Sciatic nerve (tissue), 2 donors: ENCODE data around the gene STH. TPM values are rescaled to one million over a fixed set of nuclear protein-coding genes. Genes with fewer than 3 reads are reported as not detected.
"Not testable (repeated sequence)": the region's sequence is repeated elsewhere in the genome, so short reads cannot be mapped to it uniquely, and the experiment has no call there.

ENCODE experiments used
- ATAC-seq: fragments of 200-7000 bp; cut with Tn5 transposase; one replicate; pipeline ENCODE4 v1.9.1; 2020; ENCODE audit warnings: mild to moderate bottlenecking, moderate library complexity
- DNase-seq: peaks from one replicate; pipeline ENCODE4 v3.0.0-alpha.2; 2020; ENCODE audit warnings: low spot score
- intact Hi-C: fragments of 100-400 bp; cut with DNase I; formaldehyde crosslinking; loops from one replicate; pipeline ENCODE4 v1.14.2; 2022
- total RNA-seq: library from RNA; stranded (reverse); fragmentation: NEBNext Ultra II Directional; extraction: Animal tissue kit (Norgen Biotek cat#: 25700); gene quantifications from one replicate; pipeline ENCODE4 v1.2.1, GENCODE V29; 2021
- donor health status: DM: no; HTN: no; CAD: no.
- donor health status: DM: no; HTN: no; CAD: no.

The STH gene
- not detected for total RNA-seq

DNA sequence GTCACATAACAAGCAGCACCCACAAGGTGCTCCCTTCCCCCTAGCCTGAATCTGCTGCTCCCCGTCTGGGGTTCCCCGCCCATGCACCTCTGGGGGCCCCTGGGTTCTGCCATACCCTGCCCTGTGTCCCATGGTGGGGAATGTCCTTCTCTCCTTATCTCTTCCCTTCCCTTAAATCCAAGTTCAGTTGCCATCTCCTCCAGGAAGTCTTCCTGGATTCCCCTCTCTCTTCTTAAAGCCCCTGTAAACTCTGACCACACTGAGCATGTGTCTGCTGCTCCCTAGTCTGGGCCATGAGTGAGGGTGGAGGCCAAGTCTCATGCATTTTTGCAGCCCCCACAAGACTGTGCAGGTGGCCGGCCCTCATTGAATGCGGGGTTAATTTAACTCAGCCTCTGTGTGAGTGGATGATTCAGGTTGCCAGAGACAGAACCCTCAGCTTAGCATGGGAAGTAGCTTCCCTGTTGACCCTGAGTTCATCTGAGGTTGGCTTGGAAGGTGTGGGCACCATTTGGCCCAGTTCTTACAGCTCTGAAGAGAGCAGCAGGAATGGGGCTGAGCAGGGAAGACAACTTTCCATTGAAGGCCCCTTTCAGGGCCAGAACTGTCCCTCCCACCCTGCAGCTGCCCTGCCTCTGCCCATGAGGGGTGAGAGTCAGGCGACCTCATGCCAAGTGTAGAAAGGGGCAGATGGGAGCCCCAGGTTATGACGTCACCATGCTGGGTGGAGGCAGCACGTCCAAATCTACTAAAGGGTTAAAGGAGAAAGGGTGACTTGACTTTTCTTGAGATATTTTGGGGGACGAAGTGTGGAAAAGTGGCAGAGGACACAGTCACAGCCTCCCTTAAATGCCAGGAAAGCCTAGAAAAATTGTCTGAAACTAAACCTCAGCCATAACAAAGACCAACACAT lies at the start of gene STH:
Gene STH, plus strand, starts transcription at position 264 of the 913 bp plus-strand sequence. Its CDS starts 30 bp downstream, at position 294.
- DNase-seq = no peak
- intact Hi-C loops = no loop called here
- no peak for ATAC-seq

GRCh38 chr17:45949755-45950320 lies 49.2 kb upstream of the STH start:
- intact Hi-C loops = no loop called here
- no peak for ATAC-seq
- no peak for DNase-seq

- peak; percentile 14 for DNase-seq
- intact Hi-C loops = no loop called here
- ATAC-seq = no peak
Observed at GRCh38 chr17:45950888-45951287, 48.2 kb upstream of the STH start.

DNA sequence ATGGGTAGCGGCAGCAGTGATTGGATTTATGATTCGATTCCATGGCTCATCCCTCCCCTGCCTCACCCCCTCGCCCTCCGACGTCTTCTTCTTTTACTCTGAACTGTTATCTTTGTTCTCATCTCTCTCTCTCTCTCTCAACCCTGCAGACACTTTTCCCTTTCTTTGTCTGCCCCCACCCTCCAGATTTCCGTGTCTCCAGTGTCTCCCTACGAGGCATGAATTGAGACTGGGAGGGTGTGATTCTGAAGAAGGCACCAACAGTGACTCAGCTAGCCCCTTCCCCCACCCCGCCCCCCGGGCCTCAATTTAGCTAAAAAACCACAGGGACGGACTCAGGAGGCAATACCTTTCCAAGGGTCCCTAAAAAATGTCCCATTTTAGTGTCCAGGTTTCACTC lies 47.6 kb upstream of the STH start:
- intact Hi-C loops = no loop called here
- DNase-seq (peak; percentile 12), ATAC-seq (no peak)

- no peak for DNase-seq
- ATAC-seq = no peak
- intact Hi-C loops = no loop called here
Observed at GRCh38 chr17:45951941-45952340, 47.1 kb upstream of the STH start.

DNA sequence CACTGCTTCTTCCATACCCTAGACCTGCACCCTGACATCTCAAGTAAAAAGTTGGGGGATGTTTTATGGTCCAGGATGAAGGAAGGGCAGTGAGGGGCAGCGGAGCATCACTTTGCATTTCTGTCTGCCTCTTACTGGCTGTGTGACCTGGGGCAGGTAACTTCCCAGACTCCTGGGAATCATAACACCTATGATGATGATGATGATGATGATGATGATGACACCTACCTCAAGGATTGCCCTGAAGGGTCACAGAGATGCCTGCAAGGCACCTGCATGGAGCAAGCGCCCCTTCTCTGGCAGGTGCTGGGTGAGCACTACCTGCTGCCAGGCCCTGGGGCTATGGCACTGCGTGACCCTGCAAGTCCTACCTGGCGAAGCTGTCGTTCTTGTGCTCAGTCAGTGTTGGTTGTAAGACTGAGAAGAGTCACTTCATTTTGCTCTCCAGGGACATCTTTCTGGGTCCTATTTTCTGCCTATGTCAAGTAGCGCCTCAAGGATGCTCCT lies 46.2 kb upstream of the STH start:
- DNase-seq (peak; percentile 13), ATAC-seq (no peak)
- intact Hi-C loops = no loop called here

- intact Hi-C loops = no loop called here
- peak; percentile 8 for DNase-seq
Observed at GRCh38 chr17:45953561-45953960, 45.5 kb upstream of the STH start.

DNA sequence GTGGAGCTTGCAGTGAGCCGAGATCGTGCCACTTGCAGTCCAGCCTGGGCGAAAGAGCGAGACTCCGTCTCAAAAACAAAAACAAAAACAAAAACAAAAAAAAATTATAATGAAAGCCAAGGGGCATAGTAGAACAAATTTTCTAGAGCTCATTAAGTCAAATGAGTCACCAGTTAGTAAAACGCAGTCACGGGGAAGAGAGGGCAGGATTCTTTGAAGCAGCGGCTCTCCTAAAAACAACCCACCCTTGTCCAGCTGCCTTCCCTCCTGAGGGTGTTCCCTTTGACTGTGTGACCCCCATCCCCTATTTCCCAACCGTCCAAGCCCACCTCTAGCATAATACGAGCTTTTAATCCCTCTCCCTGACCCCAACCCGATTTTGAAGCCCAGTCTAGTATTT lies 44.1 kb upstream of the STH start:
- intact Hi-C loops = no loop called here
- DNase-seq (no peak), ATAC-seq (no peak)

More at GRCh38 chr17:45953561-45953960, 45.5 kb upstream of the STH start:
- ATAC-seq = no peak

GRCh38 chr17:45955326-45955725 lies 43.7 kb upstream of the STH start:
- intact Hi-C loops = no loop called here
- DNase-seq (peak; percentile 55), ATAC-seq (no peak)

- DNase-seq (no peak), ATAC-seq (no peak)
- intact Hi-C loops = no loop called here
Observed at GRCh38 chr17:45956090-45956489, 43.0 kb upstream of the STH start.

- DNase-seq, intact Hi-C loops, ATAC-seq: not testable (repeated sequence)
Observed at GRCh38 chr17:45956746-45957145, 42.3 kb upstream of the STH start.

DNA sequence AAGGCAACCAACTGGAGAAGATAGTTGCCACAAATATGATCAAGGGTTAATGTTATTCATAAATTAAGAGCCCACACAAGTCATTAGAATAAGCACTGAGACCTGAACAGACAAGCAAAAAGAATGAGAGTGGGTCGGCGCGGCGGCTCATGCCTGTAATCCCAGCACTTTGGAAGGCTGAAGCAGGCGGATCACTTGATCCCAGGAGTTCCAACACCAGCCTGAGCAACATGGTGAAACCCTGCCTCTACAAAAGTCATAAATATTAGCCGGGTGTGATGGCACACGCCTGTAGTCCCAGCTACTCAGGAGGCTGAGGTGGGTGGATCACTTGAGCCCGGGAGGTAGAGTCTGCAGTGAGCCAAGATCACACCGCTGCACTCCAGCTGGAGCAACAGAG lies 40.7 kb upstream of the STH start:
- intact Hi-C loops = no loop called here
- ATAC-seq (no peak), DNase-seq (no peak)

DNA sequence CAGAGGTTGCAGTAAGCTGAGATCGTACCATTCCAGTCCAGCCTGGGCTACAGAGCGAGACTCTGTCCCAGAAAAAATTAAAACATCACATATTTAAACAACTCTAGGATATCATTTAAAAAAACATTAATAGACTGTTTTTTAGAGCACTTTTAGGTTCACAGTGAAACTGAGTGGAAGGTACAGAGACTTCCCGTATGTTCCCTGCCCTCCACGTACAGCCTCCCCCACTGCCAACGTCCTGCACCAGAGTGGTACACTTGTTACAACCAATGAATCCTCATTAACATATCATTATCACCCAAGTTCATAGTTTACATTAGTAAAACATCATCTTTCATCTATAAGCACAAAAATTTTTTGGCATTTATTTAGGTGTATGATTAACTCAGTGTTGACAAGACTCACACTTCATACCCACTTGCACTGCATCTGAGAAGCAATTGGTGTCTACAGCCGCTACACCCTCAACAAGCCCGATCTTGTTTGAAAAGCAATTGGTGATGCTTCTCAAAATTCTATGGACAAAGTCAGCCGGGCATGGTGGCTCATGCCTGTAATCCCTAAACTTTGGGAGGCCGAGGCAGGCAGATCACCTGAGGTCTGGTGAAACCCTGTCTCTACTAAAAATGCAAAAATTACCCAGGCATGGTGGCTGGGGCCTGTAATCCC lies 39.9 kb upstream of the STH start:
- no peak for ATAC-seq
- intact Hi-C loops = no loop called here
- DNase-seq = no peak

GRCh38 chr17:45960311-45960710 lies 38.7 kb upstream of the STH start:
- DNase-seq (no peak), ATAC-seq (no peak)
- intact Hi-C loops = no loop called here

DNA sequence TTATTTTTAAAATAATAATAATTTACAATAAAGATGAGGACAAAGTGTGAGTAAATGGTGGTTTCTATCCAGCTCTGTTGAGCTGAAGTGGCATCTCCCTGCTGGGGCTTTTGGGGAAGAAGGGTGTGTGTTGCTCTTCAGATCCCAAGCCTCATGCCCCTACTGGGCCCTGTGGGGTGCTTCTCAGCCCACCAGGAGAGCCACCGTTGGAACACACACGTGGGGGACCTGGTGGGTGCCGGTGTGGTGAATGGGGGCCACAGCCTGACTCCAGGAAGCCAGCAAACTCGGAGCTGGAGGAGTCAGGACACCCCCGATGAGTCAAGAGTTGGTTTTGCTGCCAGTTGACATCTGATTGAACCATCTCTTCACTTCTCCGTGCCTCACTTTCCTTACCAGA lies 37.8 kb upstream of the STH start:
- no peak for DNase-seq
- ATAC-seq = no peak
- intact Hi-C loops = no loop called here

- no peak for ATAC-seq
- DNase-seq = no peak
- intact Hi-C loops = no loop called here
Observed at GRCh38 chr17:45962221-45962972, 36.7 kb upstream of the STH start.

DNA sequence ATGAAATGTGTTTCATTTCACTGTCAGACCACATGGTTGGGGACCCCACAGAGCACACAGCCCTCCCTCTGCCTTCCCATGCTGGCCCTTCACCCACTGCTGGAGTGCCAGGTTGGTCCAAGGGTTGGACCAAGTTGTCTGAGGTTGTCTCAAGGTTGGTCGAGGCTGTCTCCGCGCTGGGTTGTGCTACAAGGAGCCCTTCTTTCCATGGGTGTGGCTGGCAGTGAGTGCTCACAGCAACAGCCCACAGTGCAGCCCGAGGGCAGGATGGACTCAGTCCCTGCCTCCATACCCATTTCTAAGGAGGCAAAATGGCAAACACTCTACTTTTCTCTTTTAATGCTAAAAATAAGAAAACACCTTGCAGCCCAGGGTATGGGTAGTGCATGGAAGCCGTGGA lies 35.8 kb upstream of the STH start:
- DNase-seq = no peak
- intact Hi-C loops = no loop called here
- ATAC-seq = no peak

GRCh38 chr17:45963889-45964288 lies 35.2 kb upstream of the STH start:
- no peak for ATAC-seq
- DNase-seq = no peak
- intact Hi-C loops = no loop called here

GRCh38 chr17:45964634-45965033 lies 34.4 kb upstream of the STH start:
- DNase-seq = peak; percentile 14
- ATAC-seq = no peak
- intact Hi-C loops = no loop called here
